ENCODE measurements around the gene IL22RA1.

The IL22RA1 gene

GRCh38 chr1:24136956-24137539, 5.9 kb downstream of the IL22RA1 start:
- no peak for DNase-seq (ENCODE audit: low read depth)

- no peak for DNase-seq (ENCODE audit: low read depth)
Observed at GRCh38 chr1:24134376-24134775, 8.6 kb downstream of the IL22RA1 start.

GRCh38 chr1:24133819-24134218, 9.1 kb downstream of the IL22RA1 start:
- no peak for DNase-seq (ENCODE audit: low read depth)

GRCh38 chr1:24130385-24130784, 12.6 kb downstream of the IL22RA1 start:
- DNase-seq (ENCODE audit: low read depth) = no peak

- DNase-seq (ENCODE audit: low read depth) = no peak
Observed at GRCh38 chr1:24127801-24128363, 15.1 kb downstream of the IL22RA1 start.

- no peak for DNase-seq (ENCODE audit: low read depth)
Observed at GRCh38 chr1:24127134-24127800, 15.7 kb downstream of the IL22RA1 start.

GRCh38 chr1:24126672-24127023, 16.3 kb downstream of the IL22RA1 start:
- no peak for DNase-seq (ENCODE audit: low read depth)

GRCh38 chr1:24126018-24126671, 16.8 kb downstream of the IL22RA1 start:
- DNase-seq (ENCODE audit: low read depth) = no peak

GRCh38 chr1:24125456-24125855, 17.5 kb downstream of the IL22RA1 start:
- DNase-seq (ENCODE audit: low read depth) = no peak

GRCh38 chr1:24124980-24125379, 18.0 kb downstream of the IL22RA1 start:
- DNase-seq (ENCODE audit: low read depth) = no peak

- no peak for DNase-seq (ENCODE audit: low read depth)
Observed at GRCh38 chr1:24123611-24124010, 19.3 kb downstream of the IL22RA1 start.

- DNase-seq (ENCODE audit: low read depth) = no peak
Observed at GRCh38 chr1:24122776-24123175, 20.2 kb downstream of the IL22RA1 start.

GRCh38 chr1:24121406-24121805, 21.5 kb downstream of the IL22RA1 start:
- no peak for DNase-seq (ENCODE audit: low read depth)

GRCh38 chr1:24120965-24121364, 22.0 kb downstream of the IL22RA1 start:
- no peak for DNase-seq (ENCODE audit: low read depth)

- no peak for DNase-seq (ENCODE audit: low read depth)
Observed at GRCh38 chr1:24119859-24120756, 22.8 kb downstream of the IL22RA1 start.

GRCh38 chr1:24119489-24119858, 23.5 kb downstream of the IL22RA1 start:
- DNase-seq (ENCODE audit: low read depth) = no peak

GRCh38 chr1:24118410-24119242, 24.3 kb downstream of the IL22RA1 start:
- no peak for DNase-seq (ENCODE audit: low read depth)

- no peak for DNase-seq (ENCODE audit: low read depth)
Observed at GRCh38 chr1:24117722-24118409, 25.1 kb downstream of the IL22RA1 start.

- no peak for DNase-seq (ENCODE audit: low read depth)
Observed at GRCh38 chr1:24117132-24117531, 25.8 kb downstream of the IL22RA1 start.

GRCh38 chr1:24114753-24115152, 28.2 kb downstream of the IL22RA1 start:
- DNase-seq (ENCODE audit: low read depth) = no peak

GRCh38 chr1:24113641-24114033, 29.3 kb downstream of the IL22RA1 start:
- no peak for DNase-seq (ENCODE audit: low read depth)
